Measurements from ENCODE around the gene FAU. TPM values are rescaled to one million over a fixed set of nuclear protein-coding genes. Genes with fewer than 3 reads are reported as not detected.
A peak's percentile ranks its signal among the peaks of the same experiment; 100 is the strongest.

FAU gene
- total and polyA plus RNA-seq, 9 of the 15 experiments (the other 6 are each of a cell fraction or from before 2014, with no cell fraction given) = 433 to 1,827 (median 942) TPM

GRCh38 chr11:65095974-65096806 lies 25.7 kb downstream of the FAU start, which contains the start of gene VPS51 (continued):
- TF ChIP-seq ETV6 (IDR thresholded peaks at IDR 0.05; ENCODE audit: borderline replicate concordance in 1 of 2, low read depth in 2 of 2, low read length in 1 of 2) (peak; percentile 10 to 57; a peak in 1 of 4 replicates), ETV6 (CRISPR knock-in tag; IDR thresholded peaks at IDR 0.05; ENCODE audit: borderline replicate concordance) (no peak), PKNOX1 (IDR thresholded peaks at IDR 0.05) (peak; percentile 77), TEAD1 (CRISPR knock-in tag; IDR thresholded peaks at IDR 0.05) (peak; percentile 70 to 80; a peak in 2 of 4 replicates), THRB (CRISPR knock-in tag; conservative IDR thresholded peaks at IDR 0.05) (peak; percentile 58), JUN (IDR thresholded peaks at IDR 0.05; ENCODE audit: borderline replicate concordance, low read depth, low read length) (peak; percentile 48), JUN (CRISPR knock-in tag; IDR thresholded peaks at IDR 0.05; ENCODE audit: borderline replicate concordance) (no peak), SMC3 (conservative IDR thresholded peaks at IDR 0.05; ENCODE audit: insufficient read depth, low read depth, low read length) (0 out of 2 replicates have a peak, but pooled peaks have one; percentile 27), GTF2F1 (IDR thresholded peaks at IDR 0.05; ENCODE audit: low read depth, low read length) (peak; percentile 88), RNF2 (IDR thresholded peaks at IDR 0.05) (peak; percentile 86), EP300 (IDR thresholded peaks at IDR 0.05; ENCODE audit: low read length) (peak; percentile 70), CREB3L1 (IDR thresholded peaks at IDR 0.05; ENCODE audit: borderline replicate concordance, low read depth) (peak; percentile 81), ZNF57 (CRISPR knock-in tag; IDR thresholded peaks at IDR 0.05) (peak; percentile 57; the same call in 1 of the 2 replicates)
- TF ChIP-seq, protein P1, sequence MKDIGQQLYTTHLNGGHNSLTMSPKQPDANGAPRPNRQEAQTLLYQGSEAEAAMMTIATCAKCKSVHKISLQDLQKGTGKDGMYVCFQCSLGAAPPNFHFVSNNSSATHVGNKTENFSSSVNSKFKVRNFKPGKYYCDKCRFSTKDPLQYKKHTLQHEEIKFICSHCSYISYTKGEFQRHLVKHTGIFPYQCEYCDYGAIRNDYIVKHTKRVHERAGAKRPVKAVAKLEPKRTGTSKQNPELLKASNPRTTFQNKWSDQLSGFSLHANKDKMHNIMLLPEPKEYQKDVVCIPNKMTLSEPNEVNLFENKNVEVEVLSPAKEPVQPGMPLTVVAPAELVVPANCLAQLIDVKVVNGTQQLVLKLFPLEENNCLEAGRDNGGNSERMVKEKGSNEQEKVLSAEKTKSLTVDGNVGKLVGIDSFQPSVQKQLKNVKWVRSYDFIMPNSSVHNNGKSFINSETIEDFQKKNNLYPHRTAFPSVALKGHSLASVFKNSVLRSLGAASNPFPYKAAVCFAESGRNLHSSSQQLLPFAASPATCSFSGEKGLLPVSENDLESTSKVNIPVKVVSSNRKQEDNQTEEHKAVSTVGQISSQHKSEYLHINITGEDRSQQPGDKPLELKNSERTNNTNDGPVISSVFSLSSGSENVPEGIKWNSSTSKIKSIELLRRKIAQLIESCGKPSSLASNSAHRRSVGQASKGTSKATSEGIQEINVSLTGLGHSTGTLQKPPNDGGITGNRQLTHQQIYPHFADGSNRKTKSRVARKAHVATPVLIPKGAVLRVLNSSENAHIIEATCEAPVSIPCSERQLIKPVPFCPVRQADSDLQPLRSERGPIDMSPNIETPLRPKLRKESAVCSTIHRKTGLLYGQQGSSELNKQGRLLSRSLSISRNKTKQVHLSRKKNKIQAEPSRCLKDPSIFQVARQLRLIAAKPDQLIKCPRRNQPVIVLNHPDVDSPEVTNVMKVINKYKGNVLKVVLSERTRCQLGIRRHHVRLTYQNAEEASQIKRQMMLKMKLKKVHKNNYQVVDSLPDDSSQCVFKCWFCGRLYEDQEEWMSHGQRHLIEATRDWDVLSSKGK (CRISPR knock-in tag; IDR thresholded peaks at IDR 0.05) = no peak
- TF ChIP-seq, protein P2, sequence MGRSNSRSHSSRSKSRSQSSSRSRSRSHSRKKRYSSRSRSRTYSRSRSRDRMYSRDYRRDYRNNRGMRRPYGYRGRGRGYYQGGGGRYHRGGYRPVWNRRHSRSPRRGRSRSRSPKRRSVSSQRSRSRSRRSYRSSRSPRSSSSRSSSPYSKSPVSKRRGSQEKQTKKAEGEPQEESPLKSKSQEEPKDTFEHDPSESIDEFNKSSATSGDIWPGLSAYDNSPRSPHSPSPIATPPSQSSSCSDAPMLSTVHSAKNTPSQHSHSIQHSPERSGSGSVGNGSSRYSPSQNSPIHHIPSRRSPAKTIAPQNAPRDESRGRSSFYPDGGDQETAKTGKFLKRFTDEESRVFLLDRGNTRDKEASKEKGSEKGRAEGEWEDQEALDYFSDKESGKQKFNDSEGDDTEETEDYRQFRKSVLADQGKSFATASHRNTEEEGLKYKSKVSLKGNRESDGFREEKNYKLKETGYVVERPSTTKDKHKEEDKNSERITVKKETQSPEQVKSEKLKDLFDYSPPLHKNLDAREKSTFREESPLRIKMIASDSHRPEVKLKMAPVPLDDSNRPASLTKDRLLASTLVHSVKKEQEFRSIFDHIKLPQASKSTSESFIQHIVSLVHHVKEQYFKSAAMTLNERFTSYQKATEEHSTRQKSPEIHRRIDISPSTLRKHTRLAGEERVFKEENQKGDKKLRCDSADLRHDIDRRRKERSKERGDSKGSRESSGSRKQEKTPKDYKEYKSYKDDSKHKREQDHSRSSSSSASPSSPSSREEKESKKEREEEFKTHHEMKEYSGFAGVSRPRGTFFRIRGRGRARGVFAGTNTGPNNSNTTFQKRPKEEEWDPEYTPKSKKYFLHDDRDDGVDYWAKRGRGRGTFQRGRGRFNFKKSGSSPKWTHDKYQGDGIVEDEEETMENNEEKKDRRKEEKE (IDR thresholded peaks at IDR 0.05; ENCODE audit: borderline replicate concordance in 1 of 2, control insufficient read depth in 1 of 2, low read depth in 2 of 2, low read length in 1 of 2) = peak in 1 of 2 experiments; percentile 98; a peak in 2 of 4 replicates
